SK-N-MC (cell line): ENCODE measurements around the gene CENPA.

Experiments
- EZH2 ChIP-seq: fragments of 200-600 bp; sonication (generic); IDR thresholded peaks from one replicate; pipeline ENCODE4 v1.6.1; 2017; ENCODE audit warnings: antibody characterized with exemption
- FOXP2 ChIP-seq: optimal IDR thresholded peaks from 2 replicates; pipeline ENCODE3; 2011; ENCODE audit warnings: mild to moderate bottlenecking, moderate library complexity; ENCODE audit not compliant: insufficient read depth; ENCODE audit errors: extremely low read length, control extremely low read depth
- POLR2AphosphoS5 ChIP-seq: IDR thresholded peaks from 2 replicates; pipeline ENCODE4 v1.6.1; 2012; ENCODE audit warnings: mild to moderate bottlenecking, low read depth, low read length, borderline replicate concordance

- TF ChIP-seq EZH2 (no peak), POLR2AphosphoS5 (no peak), FOXP2 (no peak)
These were observed 17.9 kb upstream of the CENPA start for GRCh38 chr2:26767894-26768487.
